MG63 (cell line): ENCODE results near the gene VIT. TPM values are rescaled to one million over a fixed set of nuclear protein-coding genes. Genes with fewer than 3 reads are reported as not detected.

Experiments used
- DNase-seq: peaks from one replicate; pipeline ENCODE4 v3.0.0-alpha.2; 2020
- H3K27me3 ChIP-seq: fragments of 250-450 bp; sonication (Bioruptor Pico); 2 replicates; pipeline ENCODE4 v1.5.1; 2020; ENCODE audit warnings: mild to moderate bottlenecking, moderate library complexity
- H3K36me3 ChIP-seq: fragments of 250-450 bp; sonication (Bioruptor Pico); 2 replicates; pipeline ENCODE4 v1.5.1; 2020; ENCODE audit warnings: mild to moderate bottlenecking, moderate library complexity
- H3K4me3 ChIP-seq: fragments of 250-450 bp; sonication (Bioruptor Pico); 2 replicates; pipeline ENCODE4 v1.5.1; 2020; ENCODE audit warnings: mild to moderate bottlenecking, moderate library complexity
- H3K9me3 ChIP-seq: fragments of 250-450 bp; sonication (Bioruptor Pico); 2 replicates; pipeline ENCODE4 v1.5.1; 2020; ENCODE audit warnings: mild to moderate bottlenecking, moderate library complexity
- total RNA-seq: library from RNA; depleted of rRNA; stranded (reverse); fragments of >200 nt; shearing (Covaris generic); gene quantifications from 2 replicates; pipeline ENCODE4 v1.2.3, GENCODE V29; 2014; ENCODE audit warnings: low replicate concordance

The VIT gene
- total RNA-seq, 1 experiment from 2014 or later: 9.3 TPM

GRCh38 chr2:36729067-36729466 lies 32.6 kb downstream of the VIT start:
- Histone ChIP-seq H3K27me3 (no peaks in the 10 kb centered on the region), H3K9me3 (no peaks in the 10 kb centered on the region), H3K36me3 (peaks cover 19% of the 10 kb centered on the region), H3K4me3 (no peak overlapping the region)
- DNase-seq: no peak

- Histone ChIP-seq H3K4me3 (no peak overlapping the region), H3K9me3 (no peaks in the 10 kb centered on the region), H3K27me3 (no peaks in the 10 kb centered on the region), H3K36me3 (peaks cover 20% of the 10 kb centered on the region)
- peak; percentile 81 for DNase-seq
These were observed 35.6 kb downstream of the VIT start for GRCh38 chr2:36731941-36732672.

- no peak for DNase-seq
- H3K36me3 ChIP-seq: peaks cover 20% of the 10 kb centered on the region
- H3K9me3 ChIP-seq: no peaks in the 10 kb centered on the region
- no peaks in the 10 kb centered on the region for H3K27me3 ChIP-seq
- no peak overlapping the region for H3K4me3 ChIP-seq
These were observed 36.1 kb downstream of the VIT start for GRCh38 chr2:36732673-36733036.

- no peaks in the 10 kb centered on the region for H3K9me3 ChIP-seq
- H3K36me3 ChIP-seq: peaks cover 20% of the 10 kb centered on the region
- DNase-seq: peak; percentile 22
- H3K4me3 ChIP-seq: no peak overlapping the region
- H3K27me3 ChIP-seq: no peaks in the 10 kb centered on the region
These were observed 36.7 kb downstream of the VIT start for GRCh38 chr2:36733215-36733614.

GRCh38 chr2:36734304-36734703 lies 37.8 kb downstream of the VIT start:
- H3K9me3 ChIP-seq: no peaks in the 10 kb centered on the region
- peaks cover 18% of the 10 kb centered on the region for H3K36me3 ChIP-seq
- H3K27me3 ChIP-seq: no peaks in the 10 kb centered on the region
- no peak overlapping the region for H3K4me3 ChIP-seq
- no peak for DNase-seq

- H3K36me3 ChIP-seq: peaks cover 7% of the 10 kb centered on the region
- no peaks in the 10 kb centered on the region for H3K27me3 ChIP-seq
- no peak overlapping the region for H3K4me3 ChIP-seq
- H3K9me3 ChIP-seq: no peaks in the 10 kb centered on the region
- no peak for DNase-seq
These were observed 40.7 kb downstream of the VIT start for GRCh38 chr2:36737131-36737750.

- no peaks in the 10 kb centered on the region for H3K36me3 ChIP-seq
- DNase-seq: no peak
- H3K9me3 ChIP-seq: no peaks in the 10 kb centered on the region
- H3K4me3 ChIP-seq: no peak overlapping the region
- no peaks in the 10 kb centered on the region for H3K27me3 ChIP-seq
These were observed 43.6 kb downstream of the VIT start for GRCh38 chr2:36740061-36740460.

- H3K36me3 ChIP-seq: no peaks in the 10 kb centered on the region
- no peaks in the 10 kb centered on the region for H3K27me3 ChIP-seq
- no peak for DNase-seq
- H3K4me3 ChIP-seq: no peak overlapping the region
- H3K9me3 ChIP-seq: peaks cover 2% of the 10 kb centered on the region; the same call in 1 of the 2 replicates
These were observed 44.8 kb downstream of the VIT start for GRCh38 chr2:36741188-36741837.

- Histone ChIP-seq H3K36me3 (no peaks in the 10 kb centered on the region), H3K27me3 (no peaks in the 10 kb centered on the region), H3K4me3 (no peak overlapping the region), H3K9me3 (peaks cover 2% of the 10 kb centered on the region; the same call in 1 of the 2 replicates)
- no peak for DNase-seq
These were observed 47.4 kb downstream of the VIT start for GRCh38 chr2:36743954-36744353.

- Histone ChIP-seq H3K4me3 (no peak overlapping the region), H3K36me3 (no peaks in the 10 kb centered on the region; the same call in 1 of the 2 replicates), H3K27me3 (no peaks in the 10 kb centered on the region), H3K9me3 (peaks cover 2% of the 10 kb centered on the region; the same call in 1 of the 2 replicates)
- DNase-seq: no peak
These were observed 51.7 kb downstream of the VIT start for GRCh38 chr2:36748166-36748565.

- H3K4me3 ChIP-seq: no peak overlapping the region
- H3K36me3 ChIP-seq: no peaks in the 10 kb centered on the region; the same call in 1 of the 2 replicates
- H3K9me3 ChIP-seq: peaks cover 2% of the 10 kb centered on the region; the same call in 1 of the 2 replicates
- DNase-seq: no peak
- H3K27me3 ChIP-seq: no peaks in the 10 kb centered on the region
These were observed 53.6 kb downstream of the VIT start for GRCh38 chr2:36750101-36750500.

GRCh38 chr2:36753706-36754221 lies 57.3 kb downstream of the VIT start:
- Histone ChIP-seq H3K4me3 (no peak overlapping the region), H3K9me3 (no peaks in the 10 kb centered on the region), H3K27me3 (no peaks in the 10 kb centered on the region), H3K36me3 (no peaks in the 10 kb centered on the region; the same call in 1 of the 2 replicates)
- DNase-seq: no peak

GRCh38 chr2:36754578-36754977 lies 58.1 kb downstream of the VIT start:
- no peaks in the 10 kb centered on the region; the same call in 1 of the 2 replicates for H3K36me3 ChIP-seq
- no peaks in the 10 kb centered on the region for H3K27me3 ChIP-seq

GRCh38 chr2:36756438-36756837 lies 59.9 kb downstream of the VIT start:
- Histone ChIP-seq H3K4me3 (no peak overlapping the region), H3K36me3 (no peaks in the 10 kb centered on the region; the same call in 1 of the 2 replicates), H3K27me3 (no peaks in the 10 kb centered on the region), H3K9me3 (no peaks in the 10 kb centered on the region)
- DNase-seq: no peak

More at GRCh38 chr2:36754578-36754977, 58.1 kb downstream of the VIT start:
- no peak for DNase-seq
- no peak overlapping the region for H3K4me3 ChIP-seq
- H3K9me3 ChIP-seq: no peaks in the 10 kb centered on the region

GRCh38 chr2:36762764-36763490 lies 66.4 kb downstream of the VIT start:
- no peak for DNase-seq
- Histone ChIP-seq H3K9me3 (no peaks in the 10 kb centered on the region), H3K4me3 (no peak overlapping the region), H3K36me3 (no peaks in the 10 kb centered on the region), H3K27me3 (no peaks in the 10 kb centered on the region)

- Histone ChIP-seq H3K27me3 (no peaks in the 10 kb centered on the region), H3K36me3 (no peaks in the 10 kb centered on the region), H3K4me3 (no peak overlapping the region), H3K9me3 (no peaks in the 10 kb centered on the region)
- no peak for DNase-seq
These were observed 72.6 kb downstream of the VIT start for GRCh38 chr2:36769106-36769505.
